ENCODE measurements around the gene NUSAP1. TPM values are rescaled to one million over a fixed set of nuclear protein-coding genes. Genes with fewer than 3 reads are reported as not detected.
"Not testable (repeated sequence)": the region's sequence is repeated elsewhere in the genome, so short reads cannot be mapped to it uniquely, and the experiment has no call there.

The NUSAP1 gene
- total RNA-seq, 1 donor from 2014 or later: 113 TPM

DNA sequence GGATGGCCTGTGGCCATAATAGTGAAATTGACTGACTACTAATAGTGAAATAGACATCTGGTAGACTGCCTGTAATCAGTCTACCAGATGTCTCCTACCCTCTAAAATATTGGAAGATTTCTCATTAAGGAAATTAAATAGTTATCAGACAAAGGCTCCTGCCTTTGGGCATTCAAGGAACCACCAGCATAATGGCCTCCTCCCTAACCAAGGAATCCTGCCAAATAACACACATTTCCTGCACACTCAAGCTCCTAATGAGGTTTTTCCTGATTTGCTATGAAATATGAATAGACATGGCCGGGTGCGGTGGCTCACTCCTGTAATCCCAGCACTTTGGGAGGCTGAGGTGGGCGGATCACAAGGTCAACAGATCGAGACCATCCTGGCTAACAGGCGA is 14.6 kb downstream of the NUSAP1 start:
- TF ChIP-seq, protein P1, sequence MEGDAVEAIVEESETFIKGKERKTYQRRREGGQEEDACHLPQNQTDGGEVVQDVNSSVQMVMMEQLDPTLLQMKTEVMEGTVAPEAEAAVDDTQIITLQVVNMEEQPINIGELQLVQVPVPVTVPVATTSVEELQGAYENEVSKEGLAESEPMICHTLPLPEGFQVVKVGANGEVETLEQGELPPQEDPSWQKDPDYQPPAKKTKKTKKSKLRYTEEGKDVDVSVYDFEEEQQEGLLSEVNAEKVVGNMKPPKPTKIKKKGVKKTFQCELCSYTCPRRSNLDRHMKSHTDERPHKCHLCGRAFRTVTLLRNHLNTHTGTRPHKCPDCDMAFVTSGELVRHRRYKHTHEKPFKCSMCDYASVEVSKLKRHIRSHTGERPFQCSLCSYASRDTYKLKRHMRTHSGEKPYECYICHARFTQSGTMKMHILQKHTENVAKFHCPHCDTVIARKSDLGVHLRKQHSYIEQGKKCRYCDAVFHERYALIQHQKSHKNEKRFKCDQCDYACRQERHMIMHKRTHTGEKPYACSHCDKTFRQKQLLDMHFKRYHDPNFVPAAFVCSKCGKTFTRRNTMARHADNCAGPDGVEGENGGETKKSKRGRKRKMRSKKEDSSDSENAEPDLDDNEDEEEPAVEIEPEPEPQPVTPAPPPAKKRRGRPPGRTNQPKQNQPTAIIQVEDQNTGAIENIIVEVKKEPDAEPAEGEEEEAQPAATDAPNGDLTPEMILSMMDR (conservative IDR thresholded peaks at IDR 0.05; ENCODE audit: low read depth, low read length): no peak
- H3K4me3 ChIP-seq (ENCODE audit: low read depth, low read length): no peak overlapping the region
- DNase-seq (ENCODE audit: low read depth): no peak

DNA sequence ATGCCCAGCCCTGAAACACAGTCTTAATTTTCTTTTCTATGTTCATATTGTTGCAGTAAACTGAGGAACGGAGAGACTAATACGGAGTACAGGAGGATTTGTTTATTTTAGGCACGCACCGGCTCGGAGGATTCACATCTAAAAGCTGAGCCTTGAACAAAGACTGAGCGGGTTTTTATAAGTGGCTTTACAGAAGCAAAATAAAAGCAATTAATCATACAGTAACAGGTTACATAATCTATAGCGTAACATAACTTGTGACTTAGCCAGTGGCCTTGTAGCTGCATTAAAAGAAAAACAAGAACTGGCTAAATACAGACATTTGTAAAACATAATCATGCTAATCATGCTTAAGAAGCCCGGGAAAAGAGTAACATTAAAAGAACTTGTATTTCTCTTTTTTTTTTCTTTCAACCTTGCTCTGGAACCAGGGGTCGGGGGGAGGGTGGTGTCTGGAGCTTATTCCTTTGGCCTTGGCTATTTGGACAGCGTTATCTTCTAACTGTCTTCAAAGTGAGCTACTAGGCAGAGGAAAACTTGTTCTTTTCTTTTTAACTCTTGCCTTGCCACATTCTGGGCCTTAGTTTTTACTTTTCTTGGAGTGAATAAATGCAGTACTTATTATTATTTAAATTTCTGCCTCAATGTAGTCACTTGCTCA is 17.5 kb downstream of the NUSAP1 start:
- TF ChIP-seq, protein P1 (conservative IDR thresholded peaks at IDR 0.05; ENCODE audit: low read depth, low read length): no peak
- H3K4me3 ChIP-seq (ENCODE audit: low read depth, low read length): no peak overlapping the region
- no peak for DNase-seq (ENCODE audit: low read depth)

DNA sequence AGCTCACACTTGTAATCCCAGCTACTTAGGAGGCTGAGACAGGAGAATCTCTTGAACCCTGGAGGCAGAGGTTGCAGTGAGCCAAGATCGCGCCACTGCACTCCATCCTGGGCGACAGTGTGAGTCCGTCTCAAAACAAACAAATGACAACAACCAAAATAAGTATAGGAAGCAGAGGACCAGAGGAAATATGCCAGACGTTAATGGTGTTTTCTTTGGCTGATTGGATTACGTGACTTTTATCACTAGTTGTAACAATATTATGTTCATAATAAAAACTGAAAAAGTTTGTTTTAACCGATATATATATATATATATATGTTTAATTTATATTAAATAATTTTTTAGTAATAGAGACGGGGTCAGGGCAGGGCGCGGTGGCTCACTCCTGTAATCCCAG is 21.7 kb downstream of the NUSAP1 start:
- TF ChIP-seq, protein P1 (conservative IDR thresholded peaks at IDR 0.05; ENCODE audit: low read depth, low read length): no peak
- H3K4me3 ChIP-seq (ENCODE audit: low read depth, low read length): no peak overlapping the region
- DNase-seq (ENCODE audit: low read depth): no peak

- H3K4me3 ChIP-seq (ENCODE audit: low read depth, low read length): no peak overlapping the region
- no peak for DNase-seq (ENCODE audit: low read depth)
- TF ChIP-seq, protein P1 (conservative IDR thresholded peaks at IDR 0.05; ENCODE audit: low read depth, low read length): no peak
Observed at GRCh38 chr15:41367418-41367817, 34.7 kb downstream of the NUSAP1 start.

DNA sequence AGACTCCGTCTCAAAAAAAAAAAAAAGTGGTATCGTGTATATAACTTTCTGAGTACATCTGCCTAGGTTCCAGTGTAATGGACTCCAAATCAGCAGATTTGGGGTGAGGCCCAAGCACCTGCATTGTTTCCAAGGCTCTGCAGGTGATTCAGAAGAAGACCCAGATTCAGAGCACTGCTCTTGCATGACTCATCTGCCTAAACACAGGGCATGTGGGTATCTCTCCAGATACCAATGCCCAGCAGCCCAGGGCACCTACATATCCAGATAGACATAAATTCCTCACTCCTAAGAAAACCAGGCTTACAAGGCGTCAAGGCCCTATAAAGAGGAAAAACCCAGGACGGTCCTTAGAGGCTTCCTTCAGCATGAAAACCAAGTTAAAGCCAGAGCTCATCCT is 45.3 kb downstream of the NUSAP1 start:
- TF ChIP-seq, protein P1 (conservative IDR thresholded peaks at IDR 0.05; ENCODE audit: low read depth, low read length): no peak
- DNase-seq (ENCODE audit: low read depth): no peak
- H3K4me3 ChIP-seq (ENCODE audit: low read depth, low read length): no peak overlapping the region

GRCh38 chr15:41383974-41384749 is 51.5 kb downstream of the NUSAP1 start:
- not testable (repeated sequence) for H3K4me3 ChIP-seq (ENCODE audit: low read depth, low read length); DNase-seq (ENCODE audit: low read depth)

GRCh38 chr15:41387646-41388045 is 55.0 kb downstream of the NUSAP1 start:
- TF ChIP-seq, protein P1 (conservative IDR thresholded peaks at IDR 0.05; ENCODE audit: low read depth, low read length): no peak
- no peak overlapping the region for H3K4me3 ChIP-seq (ENCODE audit: low read depth, low read length)
- DNase-seq (ENCODE audit: low read depth): no peak

Data from epithelial cell of proximal tubule (primary cell).